ENCODE data around the gene WDFY4.

- TF ChIP-seq CTCF (IDR thresholded peaks at IDR 0.05) (no peak), POLR2A (IDR thresholded peaks at IDR 0.05) (no peak)
These were observed 101.1 kb downstream of the WDFY4 start for GRCh38 chr10:48785796-48786195.
